GM23338 (cell line): ENCODE data around the gene ULBP1. TPM values are rescaled to one million over a fixed set of nuclear protein-coding genes. Genes with fewer than 3 reads are reported as not detected.
"Not testable (repeated sequence)": the region's sequence is repeated elsewhere in the genome, so short reads cannot be mapped to it uniquely, and the experiment has no call there.

ENCODE experiments used
- ATAC-seq: fragments of 200-7000 bp; cut with Tn5 transposase; 3 replicates; pipeline ENCODE4 v1.9.1; 2020
- DNase-seq: peaks from one replicate; pipeline ENCODE4 v3.0.0-alpha.2; 2015; ENCODE audit warnings: low spot score
- H2AFZ ChIP-seq: fragments of 200-600 bp; sonication (generic); 2 replicates; pipeline ENCODE4 v1.8.0; 2016; ENCODE audit warnings: antibody characterized with exemption, mild to moderate bottlenecking, moderate library complexity
- H3F3A ChIP-seq: fragments of 200-600 bp; sonication (generic); replicated peaks from 2 replicates; pipeline ENCODE4 v1.8.0; 2017; ENCODE audit warnings: antibody characterized with exemption, mixed run types, low read depth
- H3K27ac ChIP-seq: fragments of 200-600 bp; sonication (generic); 2 replicates; pipeline ENCODE4 v1.6.1; 2016; ENCODE audit warnings: low read depth
- H3K27me3 ChIP-seq: fragments of 200-600 bp; sonication (generic); 2 replicates; pipeline ENCODE4 v1.8.0; 2016; ENCODE audit warnings: mild to moderate bottlenecking, mixed run types, moderate library complexity; ENCODE audit not compliant: insufficient read depth
- H3K36me3 ChIP-seq: fragments of 200-600 bp; sonication (generic); 2 replicates; pipeline ENCODE4 v1.8.0; 2016; ENCODE audit warnings: mild to moderate bottlenecking; ENCODE audit not compliant: insufficient read depth
- H3K4me1 ChIP-seq: fragments of 200-600 bp; sonication (generic); 2 replicates; pipeline ENCODE4 v1.8.0; 2016; ENCODE audit warnings: mild to moderate bottlenecking, moderate library complexity; ENCODE audit not compliant: insufficient read depth
- H3K4me2 ChIP-seq: fragments of 200-600 bp; sonication (generic); 2 replicates; pipeline ENCODE4 v1.7.1; 2017; ENCODE audit warnings: mixed run types
- H3K4me3 ChIP-seq: fragments of 200-600 bp; sonication (generic); 2 replicates; pipeline ENCODE4 v1.6.1; 2016; ENCODE audit warnings: mixed run types
- H3K79me2 ChIP-seq: fragments of 200-600 bp; sonication (generic); replicated peaks from 2 replicates; pipeline ENCODE4 v1.8.0; 2017; ENCODE audit warnings: mild to moderate bottlenecking; ENCODE audit not compliant: insufficient read depth
- H3K9me2 ChIP-seq: fragments of 200-600 bp; sonication (generic); 2 replicates; pipeline ENCODE4 v1.8.0; 2017; ENCODE audit not compliant: insufficient read depth
- H4K20me1 ChIP-seq: fragments of 200-600 bp; sonication (generic); replicated peaks from 2 replicates; pipeline ENCODE4 v1.8.0; 2017; ENCODE audit warnings: mild to moderate bottlenecking; ENCODE audit not compliant: insufficient read depth
- H3K27ac Mint-ChIP-seq: 2 replicates; pipeline ENCODE4 v1.8.0; 2020; ENCODE audit warnings: inconsistent platforms, mild to moderate bottlenecking, moderate library complexity, mixed read lengths
- H3K27me3 Mint-ChIP-seq: 3 replicates; pipeline ENCODE4 v1.8.0; 2022; ENCODE audit warnings: low read depth, mild to moderate bottlenecking, moderate library complexity, mixed read lengths, inconsistent platforms; ENCODE audit not compliant: insufficient read depth, poor library complexity
- H3K36me3 Mint-ChIP-seq: 3 replicates; pipeline ENCODE4 v1.8.0; 2021; ENCODE audit warnings: low read depth, mild to moderate bottlenecking, inconsistent platforms, moderate library complexity, mixed read lengths
- H3K4me1 Mint-ChIP-seq: 3 replicates; pipeline ENCODE4 v1.8.0; 2020; ENCODE audit warnings: mild to moderate bottlenecking, inconsistent platforms, mixed read lengths
- H3K4me3 Mint-ChIP-seq: 3 replicates; pipeline ENCODE4 v1.8.0; 2021; ENCODE audit warnings: moderate library complexity, mild to moderate bottlenecking, inconsistent platforms, mixed read lengths
- H3K9me3 Mint-ChIP-seq: 3 replicates; pipeline ENCODE4 v1.8.0; 2020; ENCODE audit warnings: moderate library complexity, mild to moderate bottlenecking, inconsistent platforms, mixed read lengths
- POLR2AphosphoS5 ChIP-seq: IDR thresholded peaks from 2 replicates; pipeline ENCODE4 v1.6.1; 2016; ENCODE audit warnings: antibody characterized with exemption, low read depth
- STAT1 ChIP-seq: IDR thresholded peaks from one replicate; pipeline ENCODE4 v1.6.1; 2016; ENCODE audit warnings: antibody characterized with exemption; ENCODE audit not compliant: unreplicated experiment
- ZNF331 ChIP-seq: fragments of 250-450 bp; sonication (Bioruptor Pico); IDR thresholded peaks from 2 replicates; pipeline ENCODE4 v1.5.0; 2020; ENCODE audit warnings: low read depth, mild to moderate bottlenecking, moderate library complexity
- polyA plus RNA-seq: library from polyadenylated mRNA; unstranded; fragments of >200 nt; fragmentation: Nextera tagmentation; extraction: Ambion mirVana; gene quantifications from 2 replicates; pipeline ENCODE4 v1.2.1, GENCODE V29; 2016
- total RNA-seq: library from RNA; depleted of rRNA; stranded (reverse); fragments of >200 nt; shearing (Covaris generic); gene quantifications from 2 replicates; pipeline ENCODE4 v1.2.3, GENCODE V29; 2014
- TF ChIP-seq, protein P1 (sequence below): fragments of 250-450 bp; sonication (Bioruptor Pico); IDR thresholded peaks from 2 replicates; pipeline ENCODE4 v1.5.0; 2020; ENCODE audit warnings: mild to moderate bottlenecking, moderate library complexity
- TF ChIP-seq, protein P2 (sequence below): IDR thresholded peaks from 2 replicates; pipeline ENCODE4 v1.6.1; 2016; ENCODE audit warnings: antibody characterized with exemption

The ULBP1 gene
- total and polyA plus RNA-seq, 2 experiments from 2014 or later: 0.74 to 1.7 TPM

DNA sequence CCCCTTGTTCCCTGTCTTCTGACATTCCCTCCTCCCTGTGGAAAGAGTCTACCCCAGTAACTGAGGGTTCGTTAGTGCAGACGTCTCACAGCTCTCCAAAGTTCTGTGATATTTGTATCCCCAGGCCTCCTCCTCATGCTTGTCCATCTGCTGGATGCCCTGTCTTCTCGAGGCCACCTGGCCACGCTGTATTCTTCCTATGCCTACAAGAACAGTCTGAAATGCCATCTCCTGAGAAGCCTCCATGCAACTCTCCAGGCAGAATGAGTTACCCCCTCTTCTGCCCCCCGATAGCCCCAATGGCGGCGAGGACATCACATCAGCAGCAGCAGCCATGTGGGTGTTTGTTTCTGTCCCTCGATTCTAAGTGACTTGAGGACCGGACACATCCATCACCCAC lies 12.6 kb upstream of the ULBP1 start (continued):
- TF ChIP-seq, protein P1, sequence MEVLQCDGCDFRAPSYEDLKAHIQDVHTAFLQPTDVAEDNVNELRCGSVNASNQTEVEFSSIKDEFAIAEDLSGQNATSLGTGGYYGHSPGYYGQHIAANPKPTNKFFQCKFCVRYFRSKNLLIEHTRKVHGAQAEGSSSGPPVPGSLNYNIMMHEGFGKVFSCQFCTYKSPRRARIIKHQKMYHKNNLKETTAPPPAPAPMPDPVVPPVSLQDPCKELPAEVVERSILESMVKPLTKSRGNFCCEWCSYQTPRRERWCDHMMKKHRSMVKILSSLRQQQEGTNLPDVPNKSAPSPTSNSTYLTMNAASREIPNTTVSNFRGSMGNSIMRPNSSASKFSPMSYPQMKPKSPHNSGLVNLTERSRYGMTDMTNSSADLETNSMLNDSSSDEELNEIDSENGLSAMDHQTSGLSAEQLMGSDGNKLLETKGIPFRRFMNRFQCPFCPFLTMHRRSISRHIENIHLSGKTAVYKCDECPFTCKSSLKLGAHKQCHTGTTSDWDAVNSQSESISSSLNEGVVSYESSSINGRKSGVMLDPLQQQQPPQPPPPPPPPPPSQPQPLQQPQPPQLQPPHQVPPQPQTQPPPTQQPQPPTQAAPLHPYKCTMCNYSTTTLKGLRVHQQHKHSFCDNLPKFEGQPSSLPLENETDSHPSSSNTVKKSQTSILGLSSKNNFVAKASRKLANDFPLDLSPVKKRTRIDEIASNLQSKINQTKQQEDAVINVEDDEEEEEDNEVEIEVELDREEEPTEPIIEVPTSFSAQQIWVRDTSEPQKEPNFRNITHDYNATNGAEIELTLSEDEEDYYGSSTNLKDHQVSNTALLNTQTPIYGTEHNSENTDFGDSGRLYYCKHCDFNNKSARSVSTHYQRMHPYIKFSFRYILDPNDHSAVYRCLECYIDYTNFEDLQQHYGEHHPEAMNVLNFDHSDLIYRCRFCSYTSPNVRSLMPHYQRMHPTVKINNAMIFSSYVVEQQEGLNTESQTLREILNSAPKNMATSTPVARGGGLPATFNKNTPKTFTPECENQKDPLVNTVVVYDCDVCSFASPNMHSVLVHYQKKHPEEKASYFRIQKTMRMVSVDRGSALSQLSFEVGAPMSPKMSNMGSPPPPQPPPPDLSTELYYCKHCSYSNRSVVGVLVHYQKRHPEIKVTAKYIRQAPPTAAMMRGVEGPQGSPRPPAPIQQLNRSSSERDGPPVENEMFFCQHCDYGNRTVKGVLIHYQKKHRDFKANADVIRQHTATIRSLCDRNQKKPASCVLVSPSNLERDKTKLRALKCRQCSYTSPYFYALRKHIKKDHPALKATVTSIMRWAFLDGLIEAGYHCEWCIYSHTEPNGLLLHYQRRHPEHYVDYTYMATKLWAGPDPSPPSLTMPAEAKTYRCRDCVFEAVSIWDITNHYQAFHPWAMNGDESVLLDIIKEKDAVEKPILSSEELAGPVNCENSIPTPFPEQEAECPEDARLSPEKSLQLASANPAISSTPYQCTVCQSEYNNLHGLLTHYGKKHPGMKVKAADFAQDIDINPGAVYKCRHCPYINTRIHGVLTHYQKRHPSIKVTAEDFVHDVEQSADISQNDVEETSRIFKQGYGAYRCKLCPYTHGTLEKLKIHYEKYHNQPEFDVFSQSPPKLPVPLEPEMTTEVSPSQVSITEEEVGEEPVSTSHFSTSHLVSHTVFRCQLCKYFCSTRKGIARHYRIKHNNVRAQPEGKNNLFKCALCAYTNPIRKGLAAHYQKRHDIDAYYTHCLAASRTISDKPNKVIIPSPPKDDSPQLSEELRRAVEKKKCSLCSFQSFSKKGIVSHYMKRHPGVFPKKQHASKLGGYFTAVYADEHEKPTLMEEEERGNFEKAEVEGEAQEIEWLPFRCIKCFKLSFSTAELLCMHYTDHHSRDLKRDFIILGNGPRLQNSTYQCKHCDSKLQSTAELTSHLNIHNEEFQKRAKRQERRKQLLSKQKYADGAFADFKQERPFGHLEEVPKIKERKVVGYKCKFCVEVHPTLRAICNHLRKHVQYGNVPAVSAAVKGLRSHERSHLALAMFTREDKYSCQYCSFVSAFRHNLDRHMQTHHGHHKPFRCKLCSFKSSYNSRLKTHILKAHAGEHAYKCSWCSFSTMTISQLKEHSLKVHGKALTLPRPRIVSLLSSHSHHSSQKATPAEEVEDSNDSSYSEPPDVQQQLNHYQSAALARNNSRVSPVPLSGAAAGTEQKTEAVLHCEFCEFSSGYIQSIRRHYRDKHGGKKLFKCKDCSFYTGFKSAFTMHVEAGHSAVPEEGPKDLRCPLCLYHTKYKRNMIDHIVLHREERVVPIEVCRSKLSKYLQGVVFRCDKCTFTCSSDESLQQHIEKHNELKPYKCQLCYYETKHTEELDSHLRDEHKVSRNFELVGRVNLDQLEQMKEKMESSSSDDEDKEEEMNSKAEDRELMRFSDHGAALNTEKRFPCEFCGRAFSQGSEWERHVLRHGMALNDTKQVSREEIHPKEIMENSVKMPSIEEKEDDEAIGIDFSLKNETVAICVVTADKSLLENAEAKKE (CRISPR knock-in tag): no peak
- no peak for TF ChIP-seq POLR2AphosphoS5

DNA sequence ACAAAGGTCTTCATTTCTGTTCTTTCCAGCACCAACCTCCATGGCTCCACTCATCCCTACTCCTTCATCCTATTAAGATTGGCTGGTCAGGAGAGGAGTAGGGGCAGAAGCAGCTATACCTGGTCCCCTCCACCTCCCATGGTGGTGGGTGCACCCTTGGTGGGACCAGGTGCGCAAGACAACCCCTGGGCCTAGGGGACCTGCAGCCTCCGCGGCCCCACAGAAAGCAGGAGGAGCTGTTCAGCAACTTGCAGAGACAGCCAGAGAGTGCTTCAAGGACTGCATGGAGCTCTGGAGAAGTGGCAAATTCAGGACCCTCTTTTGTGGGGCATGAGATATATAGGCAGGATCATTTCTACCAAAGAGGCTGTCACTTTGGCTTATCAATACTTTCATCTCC lies 12.1 kb upstream of the ULBP1 start:
- no peaks in the 10 kb centered on the region for H3F3A ChIP-seq
- H3K4me2 ChIP-seq: no peak overlapping the region
- TF ChIP-seq POLR2AphosphoS5 (no peak), ZNF331 (CRISPR knock-in tag) (no peak), STAT1 (no peak)
- TF ChIP-seq, protein P2, sequence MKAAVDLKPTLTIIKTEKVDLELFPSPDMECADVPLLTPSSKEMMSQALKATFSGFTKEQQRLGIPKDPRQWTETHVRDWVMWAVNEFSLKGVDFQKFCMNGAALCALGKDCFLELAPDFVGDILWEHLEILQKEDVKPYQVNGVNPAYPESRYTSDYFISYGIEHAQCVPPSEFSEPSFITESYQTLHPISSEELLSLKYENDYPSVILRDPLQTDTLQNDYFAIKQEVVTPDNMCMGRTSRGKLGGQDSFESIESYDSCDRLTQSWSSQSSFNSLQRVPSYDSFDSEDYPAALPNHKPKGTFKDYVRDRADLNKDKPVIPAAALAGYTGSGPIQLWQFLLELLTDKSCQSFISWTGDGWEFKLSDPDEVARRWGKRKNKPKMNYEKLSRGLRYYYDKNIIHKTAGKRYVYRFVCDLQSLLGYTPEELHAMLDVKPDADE: no peak
- no peak for DNase-seq
- H3K27me3 ChIP-seq: peaks cover 90% of the 10 kb centered on the region
- no peaks in the 10 kb centered on the region for H3K9me2 ChIP-seq
- Mint-ChIP-seq H3K36me3 (no peaks in the 10 kb centered on the region), H3K4me1 (peaks cover 12% of the 10 kb centered on the region), H3K27ac (no peak overlapping the region), H3K4me3 (no peak overlapping the region), H3K27me3 (peaks cover 75% of the 10 kb centered on the region), H3K9me3 (no peaks in the 10 kb centered on the region; the same call in 2 of the 3 replicates)
- ATAC-seq: no peak
- no peak overlapping the region for H3K27ac ChIP-seq
- H3K79me2 ChIP-seq: no peaks in the 10 kb centered on the region
- no peak overlapping the region for H2AFZ ChIP-seq
- no peaks in the 10 kb centered on the region; the same call in 1 of the 2 replicates for H3K4me1 ChIP-seq
- no peaks in the 10 kb centered on the region for H3K36me3 ChIP-seq
- H3K4me3 ChIP-seq: no peak overlapping the region
- no peaks in the 10 kb centered on the region; the same call in 1 of the 2 replicates for H4K20me1 ChIP-seq

DNA sequence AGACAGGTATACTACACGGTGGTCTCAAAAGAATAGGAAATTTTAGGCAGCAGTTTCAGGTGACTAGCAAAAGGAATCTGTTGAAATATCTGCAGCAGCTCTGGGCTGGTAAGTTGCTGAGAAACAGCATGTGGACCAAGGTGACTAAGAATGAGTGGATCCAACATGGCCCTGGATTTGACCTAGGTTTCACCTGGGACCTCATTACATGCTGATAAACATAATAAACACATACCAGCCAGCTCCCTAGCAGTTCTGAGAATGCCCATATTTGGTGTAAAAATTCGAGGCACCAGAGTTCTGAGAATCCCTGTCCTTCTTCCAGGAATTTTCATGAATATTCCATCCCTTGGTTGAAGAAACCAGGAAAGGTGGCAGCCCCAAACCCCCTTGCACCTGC lies 10.4 kb upstream of the ULBP1 start:
- peak overlapping the region; percentile 30; the same call in 1 of the 3 replicates for H3K4me3 Mint-ChIP-seq
- H3K27me3 Mint-ChIP-seq: peaks cover 78% of the 10 kb centered on the region
- H3K4me1 ChIP-seq, H3K9me3 Mint-ChIP-seq, H3K27ac ChIP-seq, H3K9me2 ChIP-seq, H3K36me3 ChIP-seq, H3K79me2 ChIP-seq, H2AFZ ChIP-seq, H4K20me1 ChIP-seq, H3K27ac Mint-ChIP-seq, H3K36me3 Mint-ChIP-seq, H3K4me3 ChIP-seq, H3F3A ChIP-seq, H3K4me2 ChIP-seq, DNase-seq: not testable (repeated sequence)
- H3K4me1 Mint-ChIP-seq: peaks cover 12% of the 10 kb centered on the region
- peaks cover 99% of the 10 kb centered on the region for H3K27me3 ChIP-seq
- ATAC-seq: peak; percentile 11

DNA sequence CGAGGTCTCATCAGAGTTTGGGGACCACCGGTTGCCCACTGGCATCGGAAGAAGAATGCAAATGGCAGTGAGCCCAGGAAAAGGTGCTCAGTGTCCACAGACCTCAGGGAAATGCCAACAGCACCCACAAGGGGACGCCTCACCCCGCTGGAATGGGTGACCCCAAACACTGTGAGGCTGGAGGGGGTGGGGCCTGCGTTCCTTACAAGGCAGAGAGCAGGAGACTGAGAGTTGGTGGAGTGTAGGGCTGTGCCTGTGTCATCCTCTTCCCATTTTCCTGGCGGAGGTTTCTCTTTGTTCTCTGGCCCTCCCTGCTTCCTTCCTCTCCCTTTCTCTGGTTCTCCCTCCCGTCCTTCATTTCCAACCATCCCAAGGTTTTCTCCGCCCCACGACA lies 9.8 kb upstream of the ULBP1 start:
- Histone ChIP-seq H3K4me2 (peak overlapping the region; percentile 69), H3K27me3 (peaks cover 98% of the 10 kb centered on the region), H3K4me3 (peak overlapping the region; percentile 45; the same call in 1 of the 2 replicates)
- H3K79me2 ChIP-seq, H3K27ac ChIP-seq, H3F3A ChIP-seq, H3K9me3 Mint-ChIP-seq, H4K20me1 ChIP-seq, DNase-seq, H3K36me3 ChIP-seq, H3K4me1 ChIP-seq, H3K36me3 Mint-ChIP-seq, H3K9me2 ChIP-seq, H2AFZ ChIP-seq, H3K27ac Mint-ChIP-seq: not testable (repeated sequence)
- Mint-ChIP-seq H3K4me1 (peaks cover 12% of the 10 kb centered on the region), H3K4me3 (peak overlapping the region; percentile 45; the same call in 1 of the 3 replicates), H3K27me3 (peaks cover 81% of the 10 kb centered on the region)
- ATAC-seq: peak; percentile 98
